ENCODE data around the gene TRPM3.

TRPM3 gene

GRCh38 chr9:71010258-71010657, 111.2 kb downstream of the TRPM3 start:
- TF ChIP-seq, protein P1, sequence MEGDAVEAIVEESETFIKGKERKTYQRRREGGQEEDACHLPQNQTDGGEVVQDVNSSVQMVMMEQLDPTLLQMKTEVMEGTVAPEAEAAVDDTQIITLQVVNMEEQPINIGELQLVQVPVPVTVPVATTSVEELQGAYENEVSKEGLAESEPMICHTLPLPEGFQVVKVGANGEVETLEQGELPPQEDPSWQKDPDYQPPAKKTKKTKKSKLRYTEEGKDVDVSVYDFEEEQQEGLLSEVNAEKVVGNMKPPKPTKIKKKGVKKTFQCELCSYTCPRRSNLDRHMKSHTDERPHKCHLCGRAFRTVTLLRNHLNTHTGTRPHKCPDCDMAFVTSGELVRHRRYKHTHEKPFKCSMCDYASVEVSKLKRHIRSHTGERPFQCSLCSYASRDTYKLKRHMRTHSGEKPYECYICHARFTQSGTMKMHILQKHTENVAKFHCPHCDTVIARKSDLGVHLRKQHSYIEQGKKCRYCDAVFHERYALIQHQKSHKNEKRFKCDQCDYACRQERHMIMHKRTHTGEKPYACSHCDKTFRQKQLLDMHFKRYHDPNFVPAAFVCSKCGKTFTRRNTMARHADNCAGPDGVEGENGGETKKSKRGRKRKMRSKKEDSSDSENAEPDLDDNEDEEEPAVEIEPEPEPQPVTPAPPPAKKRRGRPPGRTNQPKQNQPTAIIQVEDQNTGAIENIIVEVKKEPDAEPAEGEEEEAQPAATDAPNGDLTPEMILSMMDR (IDR thresholded peaks at IDR 0.05; ENCODE audit: insufficient read depth, low read length, missing control alignments): no peak
- no peak overlapping the region for H3K4me3 ChIP-seq (ENCODE audit: low read depth, low read length)
- DNase-seq (ENCODE audit: low read depth, low spot score): no peak
- ChIA-PET POLR2A (no interaction called here), CTCF (no interaction called here)

GRCh38 chr9:71005456-71005855, 116.0 kb downstream of the TRPM3 start:
- H3K4me3 ChIP-seq (ENCODE audit: low read depth, low read length): no peak overlapping the region
- POLR2A ChIA-PET: no interaction called here
- CTCF ChIA-PET: no interaction called here
- TF ChIP-seq, protein P1 (IDR thresholded peaks at IDR 0.05; ENCODE audit: insufficient read depth, low read length, missing control alignments): no peak
- no peak for DNase-seq (ENCODE audit: low read depth, low spot score)

GRCh38 chr9:71004196-71004595, 117.2 kb downstream of the TRPM3 start:
- ChIA-PET CTCF (interaction anchor here (0.9 to 5.7 kb wide), 3 partner anchors 68 to 246 kb away, joined by 3 to 80 read pairs (median 3); no protein-coding TSS in a partner anchor), POLR2A (no interaction called here)
- no peak for DNase-seq (ENCODE audit: low read depth, low spot score)
- H3K4me3 ChIP-seq (ENCODE audit: low read depth, low read length): no peak overlapping the region
- TF ChIP-seq, protein P1 (IDR thresholded peaks at IDR 0.05; ENCODE audit: insufficient read depth, low read length, missing control alignments): no peak

DNA sequence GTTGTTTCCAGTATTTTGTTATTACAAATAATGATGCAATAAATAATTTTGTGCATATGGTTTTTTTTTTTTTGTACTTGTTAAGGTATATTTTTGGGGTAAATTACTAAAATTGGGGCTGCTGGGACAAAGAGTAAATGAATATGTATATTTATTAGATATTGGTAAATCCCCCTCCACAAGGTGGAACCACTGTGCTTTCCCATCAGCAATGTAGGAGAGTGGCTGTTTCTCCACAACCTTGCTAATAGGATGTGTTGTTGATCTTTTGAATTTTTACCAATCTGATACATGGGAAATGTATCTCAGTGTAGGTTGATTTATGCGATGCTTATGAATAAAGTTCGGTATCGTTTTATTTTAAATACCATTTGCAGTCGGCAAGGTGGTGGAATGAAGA, 118.1 kb downstream of the TRPM3 start:
- no peak for DNase-seq (ENCODE audit: low read depth, low spot score)

GRCh38 chr9:71001780-71002386, 119.5 kb downstream of the TRPM3 start:
- H3K4me3 ChIP-seq (ENCODE audit: low read depth, low read length): no peak overlapping the region
- TF ChIP-seq, protein P1 (IDR thresholded peaks at IDR 0.05; ENCODE audit: insufficient read depth, low read length, missing control alignments): peak; percentile 39
- ChIA-PET CTCF (interaction anchor here (0.7 to 5.7 kb wide), 11 partner anchors 10 to 362 kb away, joined by 3 to 80 read pairs (median 4); no protein-coding TSS in a partner anchor), POLR2A (no interaction called here)
- no peak for DNase-seq (ENCODE audit: low read depth, low spot score)

More for the DNA sequence above, 118.1 kb downstream of the TRPM3 start:
- ChIA-PET POLR2A (no interaction called here), CTCF (interaction anchor here (0.9 to 5.7 kb wide), 4 partner anchors 76 to 364 kb away, joined by 3 to 80 read pairs (median 10); no protein-coding TSS in a partner anchor)
- H3K4me3 ChIP-seq (ENCODE audit: low read depth, low read length): no peak overlapping the region
- TF ChIP-seq, protein P1 (IDR thresholded peaks at IDR 0.05; ENCODE audit: insufficient read depth, low read length, missing control alignments): no peak

DNA sequence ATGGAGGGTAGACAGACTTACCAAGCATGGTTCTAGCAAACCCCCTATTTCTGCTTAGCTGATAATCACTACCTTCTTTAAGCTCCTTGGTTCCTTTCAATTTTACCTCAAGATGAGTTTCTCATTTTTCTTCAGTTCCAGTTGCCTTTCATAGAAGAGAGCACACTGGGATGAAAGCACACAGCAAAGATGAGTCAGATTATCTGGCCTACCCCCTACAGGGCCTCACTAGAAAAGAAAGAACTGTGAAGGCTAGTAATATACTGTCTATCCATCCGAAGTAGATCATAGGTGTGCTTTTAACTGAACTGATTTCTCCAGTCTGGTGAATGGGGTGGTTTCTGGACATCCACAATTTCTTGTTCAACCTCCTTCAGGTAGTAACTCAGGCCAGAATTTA, 122.5 kb downstream of the TRPM3 start:
- TF ChIP-seq, protein P1 (IDR thresholded peaks at IDR 0.05; ENCODE audit: insufficient read depth, low read length, missing control alignments): no peak
- no peak for DNase-seq (ENCODE audit: low read depth, low spot score)
- ChIA-PET CTCF (interaction anchor here (0.7 to 1.5 kb wide), 3 partner anchors 15 to 886 kb away, joined by 3 read pairs; no protein-coding TSS in a partner anchor), POLR2A (no interaction called here)
- H3K4me3 ChIP-seq (ENCODE audit: low read depth, low read length): no peak overlapping the region
